GM21367 (cell line): ENCODE data around the gene ARHGAP4.

Source experiments
- ATAC-seq: cut with Tn5 transposase; IDR thresholded peaks from one replicate; pipeline ENCODE4 v1.9.1; 2021; ENCODE audit not compliant: unreplicated experiment

Gene ARHGAP4

GRCh38 chrX:153908219-153908860, 17.7 kb downstream of the ARHGAP4 start:
- no peak for ATAC-seq

- ATAC-seq, result no peak
These were observed 18.6 kb downstream of the ARHGAP4 start for GRCh38 chrX:153907456-153907855.

DNA sequence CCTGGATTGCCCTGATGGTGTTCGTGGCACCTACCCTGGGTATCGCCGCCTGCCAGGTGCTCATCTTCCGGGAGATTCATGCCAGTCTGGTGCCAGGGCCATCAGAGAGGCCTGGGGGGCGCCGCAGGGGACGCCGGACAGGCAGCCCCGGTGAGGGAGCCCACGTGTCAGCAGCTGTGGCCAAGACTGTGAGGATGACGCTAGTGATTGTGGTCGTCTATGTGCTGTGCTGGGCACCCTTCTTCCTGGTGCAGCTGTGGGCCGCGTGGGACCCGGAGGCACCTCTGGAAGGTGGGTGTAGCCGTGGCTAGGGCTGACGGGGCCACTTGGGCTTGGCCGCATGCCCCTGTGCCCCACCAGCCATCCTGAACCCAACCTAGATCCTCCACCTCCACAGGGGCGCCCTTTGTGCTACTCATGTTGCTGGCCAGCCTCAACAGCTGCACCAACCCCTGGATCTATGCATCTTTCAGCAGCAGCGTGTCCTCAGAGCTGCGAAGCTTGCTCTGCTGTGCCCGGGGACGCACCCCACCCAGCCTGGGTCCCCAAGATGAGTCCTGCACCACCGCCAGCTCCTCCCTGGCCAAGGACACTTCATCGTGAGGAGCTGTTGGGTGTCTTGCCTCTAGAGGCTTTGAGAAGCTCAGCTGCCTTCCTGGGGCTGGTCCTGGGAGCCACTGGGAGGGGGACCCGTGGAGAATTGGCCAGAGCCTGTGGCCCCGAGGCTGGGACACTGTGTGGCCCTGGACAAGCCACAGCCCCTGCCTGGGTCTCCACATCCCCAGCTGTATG, 19.7 kb downstream of the ARHGAP4 start:
- ATAC-seq, result no peak

- ATAC-seq, result no peak
These were observed 20.5 kb downstream of the ARHGAP4 start for GRCh38 chrX:153905481-153906095.

GRCh38 chrX:153903991-153904957, 21.8 kb downstream of the ARHGAP4 start, which contains the start of gene AVPR2:
TSS of gene AVPR2 (plus strand) at chrX:153904673. CDS start at chrX:153905146, 473 bp downstream.
- ATAC-seq, result no peak

DNA sequence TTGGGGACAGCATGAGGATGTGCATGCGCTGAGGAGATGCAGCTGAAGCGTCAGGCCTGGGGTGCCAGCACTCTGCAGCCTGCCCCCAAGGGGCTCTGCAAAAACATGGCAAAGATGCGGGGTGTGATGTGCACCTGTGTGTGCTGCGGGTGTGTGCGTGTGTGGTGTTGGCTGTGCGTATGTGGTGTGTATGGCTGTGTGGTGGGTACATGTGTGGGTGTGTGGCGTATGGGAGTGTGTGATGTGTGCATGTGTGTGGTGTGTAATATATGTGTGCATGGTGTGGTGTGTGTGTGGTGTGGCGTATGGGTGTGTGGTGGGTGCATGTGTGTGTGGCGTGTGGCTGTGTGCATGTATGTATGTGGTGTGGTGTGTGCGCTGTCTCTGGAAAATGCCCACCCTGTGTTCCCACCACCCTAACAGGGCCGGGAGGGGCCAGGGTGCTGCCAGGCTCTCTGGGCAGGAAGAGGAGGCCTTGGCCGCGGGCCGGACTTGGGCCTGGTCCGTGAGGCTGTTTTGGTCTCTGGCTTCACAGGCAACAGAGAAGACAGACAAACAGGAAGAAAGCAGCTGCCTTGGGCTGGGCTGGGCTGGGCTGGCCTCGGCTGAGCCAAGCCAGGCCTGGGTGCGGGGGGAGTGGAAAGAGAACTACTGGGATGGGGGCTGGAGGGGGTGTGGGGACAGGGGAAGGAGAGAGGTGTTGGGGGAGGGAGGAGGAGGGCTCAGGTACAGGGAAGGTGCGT, 22.7 kb downstream of the ARHGAP4 start:
- no peak for ATAC-seq

DNA sequence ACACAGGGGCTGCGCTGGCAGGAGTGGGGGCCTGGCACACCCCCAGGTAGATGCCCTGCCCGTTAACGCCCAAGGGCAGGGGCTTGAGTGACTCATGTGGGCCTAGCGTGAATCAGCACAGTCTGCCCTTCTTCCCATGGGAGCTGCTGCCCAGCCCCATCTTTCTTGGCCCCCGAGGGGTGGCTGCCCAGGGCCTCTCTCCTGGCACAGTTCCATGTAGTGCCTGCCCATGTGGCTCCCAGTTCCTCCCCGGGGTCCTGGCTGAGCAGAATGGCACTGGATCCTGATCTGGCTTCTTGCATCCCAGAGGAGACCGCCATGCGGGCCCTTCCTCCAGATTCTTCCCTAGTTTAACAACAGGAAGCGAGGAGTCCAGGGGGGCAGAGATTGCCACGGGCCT, 23.7 kb downstream of the ARHGAP4 start:
- ATAC-seq, result no peak

GRCh38 chrX:153901753-153902140, 24.3 kb downstream of the ARHGAP4 start:
- no peak for ATAC-seq

DNA sequence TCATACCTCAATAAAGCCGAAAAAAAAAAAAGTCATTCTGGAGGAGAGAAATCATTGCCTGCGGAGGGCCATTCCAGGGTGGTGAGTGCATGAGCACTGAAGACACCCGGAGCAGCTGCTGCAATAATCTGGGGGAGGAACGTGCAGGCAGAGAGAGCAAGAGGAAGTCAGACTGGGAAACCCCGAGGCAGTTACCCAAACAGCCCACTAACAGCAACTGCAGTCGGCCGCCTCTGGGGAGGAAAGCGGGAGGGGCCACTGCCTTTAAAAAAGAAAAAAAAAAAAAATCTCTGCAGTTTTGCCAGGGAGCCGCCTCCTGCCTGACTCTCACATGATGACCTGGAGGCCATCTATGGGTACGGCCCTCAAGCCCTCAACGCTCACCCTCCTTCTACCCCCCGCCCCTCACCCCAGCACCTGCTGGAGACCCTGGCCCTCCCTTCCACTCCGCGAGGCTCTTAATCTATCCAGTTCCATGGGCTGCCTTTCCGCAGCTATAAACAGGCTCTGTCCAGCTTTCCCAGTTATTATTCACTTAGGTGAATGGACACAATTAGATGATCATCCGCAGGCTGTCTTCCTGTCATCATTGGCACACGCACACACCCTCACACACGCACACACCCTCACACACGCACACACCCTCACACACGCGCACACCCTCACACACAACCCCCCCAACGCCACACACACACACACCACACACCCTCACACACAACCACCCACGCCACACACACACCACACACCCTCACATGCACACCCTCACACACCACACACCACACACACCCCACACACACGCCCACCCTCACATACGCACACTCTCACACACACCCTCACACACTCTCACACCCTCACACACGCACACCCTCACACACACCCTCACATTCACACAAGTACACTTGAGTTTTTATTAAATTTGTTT, 25.0 kb downstream of the ARHGAP4 start:
- ATAC-seq, result peak; percentile 74

- no peak for ATAC-seq
These were observed 28.2 kb downstream of the ARHGAP4 start for GRCh38 chrX:153897899-153898298.

DNA sequence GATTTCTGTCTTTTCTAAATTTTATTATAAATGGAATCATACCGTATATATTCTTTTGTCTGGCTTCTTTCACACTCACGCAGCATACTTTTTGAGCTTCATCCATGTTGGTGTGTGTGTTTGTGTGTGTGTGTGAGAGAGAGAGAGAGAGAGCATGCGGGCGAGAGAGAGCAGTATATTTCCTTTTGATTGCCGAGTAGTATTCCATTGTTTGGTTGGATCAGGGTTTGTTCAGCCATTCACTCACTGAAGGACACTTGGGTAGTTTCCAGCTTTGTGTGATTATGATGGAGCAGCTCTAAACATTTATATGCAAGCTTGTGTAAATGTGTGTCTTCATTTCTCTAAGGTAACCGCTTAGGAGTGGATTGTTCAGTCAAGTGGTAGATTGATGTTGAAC, 36.9 kb downstream of the ARHGAP4 start:
- no peak for ATAC-seq

DNA sequence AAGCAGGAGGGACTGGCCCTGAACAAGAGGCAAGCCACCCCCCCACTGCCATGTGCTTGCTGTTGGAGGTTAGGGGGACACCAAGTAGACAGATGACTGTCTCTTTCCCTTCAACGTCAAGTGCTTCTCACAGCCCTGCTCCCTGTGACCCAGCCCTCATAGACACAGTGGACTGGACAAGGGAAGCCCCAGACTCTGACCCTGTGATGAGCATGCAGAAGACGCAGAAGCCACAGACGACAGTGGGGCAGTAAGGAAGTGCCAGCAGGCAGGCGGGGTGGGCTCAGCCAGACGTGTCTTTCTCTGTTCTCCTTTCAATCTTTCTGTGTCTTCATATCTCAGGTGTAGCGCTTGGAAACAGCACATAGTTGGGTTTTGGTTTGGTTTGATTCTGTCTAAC, 37.7 kb downstream of the ARHGAP4 start:
- no peak for ATAC-seq

DNA sequence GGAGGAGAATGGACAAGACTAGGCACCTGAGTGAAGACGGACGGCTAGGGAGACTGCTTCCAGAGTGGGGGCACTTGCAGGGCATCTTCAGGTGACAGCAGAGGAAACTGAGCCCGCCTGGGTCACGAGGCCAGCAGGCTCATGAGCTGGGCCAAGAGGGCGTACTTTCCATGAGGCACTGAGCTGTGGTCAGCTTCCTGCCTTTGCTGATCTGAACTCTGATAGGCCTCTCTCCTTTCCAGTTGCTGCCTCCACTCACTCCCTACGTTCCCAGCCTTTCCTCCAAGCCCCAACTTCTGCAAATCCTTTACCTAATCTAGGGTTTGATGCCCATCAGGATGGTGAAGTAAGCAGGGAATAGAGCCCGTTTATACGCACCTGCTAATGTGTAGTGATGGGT, 38.7 kb downstream of the ARHGAP4 start:
- no peak for ATAC-seq

DNA sequence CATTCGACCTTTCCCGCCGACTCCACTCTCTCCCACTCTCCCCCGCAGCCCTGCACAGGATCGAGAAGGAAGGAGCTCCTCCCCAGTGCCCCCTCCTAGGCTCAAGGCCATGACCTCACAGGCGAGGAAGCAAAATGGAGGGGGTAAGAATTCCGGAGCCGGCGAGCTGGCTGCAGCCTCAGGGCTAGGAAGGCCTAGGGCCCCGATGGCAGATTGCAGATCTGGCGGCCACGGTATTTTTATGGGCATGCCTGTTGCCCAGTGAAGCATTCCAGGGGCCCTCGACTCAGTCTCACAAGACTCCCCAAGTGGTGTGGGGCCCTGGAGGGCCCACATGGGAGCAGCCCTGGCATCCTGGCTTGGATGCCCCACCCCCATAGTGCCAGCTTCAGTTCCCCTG, 39.1 kb downstream of the ARHGAP4 start:
- ATAC-seq, result no peak

DNA sequence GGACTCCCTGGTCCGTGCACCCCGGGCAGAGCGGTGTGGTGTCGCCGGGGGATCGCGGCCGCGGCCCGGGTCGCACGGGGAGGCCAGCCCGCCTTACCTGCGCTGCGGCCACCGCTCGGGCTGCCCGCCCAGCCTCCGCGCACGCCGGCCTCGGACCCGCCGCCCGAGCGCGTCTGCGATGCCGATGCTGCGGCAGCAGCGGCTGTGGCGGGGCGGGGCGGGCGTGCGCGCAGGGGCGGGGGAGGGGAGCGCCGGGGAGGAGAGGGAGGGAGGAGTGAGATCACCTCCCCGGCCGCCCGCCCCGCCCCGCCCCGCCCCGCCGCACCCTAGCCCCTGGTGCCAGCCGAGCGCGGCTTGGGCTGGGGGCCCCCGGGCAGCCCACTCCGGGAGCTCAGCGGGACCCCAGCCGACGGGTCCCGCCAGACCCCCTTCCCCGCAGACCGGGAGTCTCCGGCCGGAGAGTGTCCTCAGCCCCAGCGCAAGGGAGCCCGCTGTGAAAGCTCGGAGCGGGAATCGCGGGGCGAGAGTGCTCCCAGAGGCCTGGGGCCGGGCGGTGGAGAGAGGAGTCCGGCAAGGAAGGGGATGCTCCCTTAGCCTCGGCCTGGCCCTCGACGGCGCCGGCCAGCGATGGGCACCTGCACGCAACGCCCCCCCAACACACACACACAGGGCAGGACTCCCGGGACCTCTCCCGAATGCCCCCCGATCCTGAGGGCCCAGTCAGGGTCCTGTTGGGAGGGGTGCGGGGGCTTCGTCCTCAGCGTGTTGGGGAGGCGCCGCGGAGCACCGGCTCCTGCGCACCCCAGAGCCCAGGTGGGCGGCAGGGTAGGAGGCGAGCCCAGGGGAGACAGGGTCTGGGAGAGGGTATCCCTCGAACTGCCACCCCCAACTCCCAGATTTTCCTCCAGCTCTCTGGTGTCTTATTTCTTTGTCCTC, 39.8 kb downstream of the ARHGAP4 start, which contains the start of gene L1CAM:
Gene L1CAM, minus strand, starts transcription at position 206 of the 936 bp plus-strand sequence. CDS start 10,337 bp downstream, outside the sequence.
- no peak for ATAC-seq

- ATAC-seq, result no peak
These were observed 40.8 kb downstream of the ARHGAP4 start for GRCh38 chrX:153885208-153885787.

GRCh38 chrX:153884590-153884989, 41.5 kb downstream of the ARHGAP4 start:
- no peak for ATAC-seq

DNA sequence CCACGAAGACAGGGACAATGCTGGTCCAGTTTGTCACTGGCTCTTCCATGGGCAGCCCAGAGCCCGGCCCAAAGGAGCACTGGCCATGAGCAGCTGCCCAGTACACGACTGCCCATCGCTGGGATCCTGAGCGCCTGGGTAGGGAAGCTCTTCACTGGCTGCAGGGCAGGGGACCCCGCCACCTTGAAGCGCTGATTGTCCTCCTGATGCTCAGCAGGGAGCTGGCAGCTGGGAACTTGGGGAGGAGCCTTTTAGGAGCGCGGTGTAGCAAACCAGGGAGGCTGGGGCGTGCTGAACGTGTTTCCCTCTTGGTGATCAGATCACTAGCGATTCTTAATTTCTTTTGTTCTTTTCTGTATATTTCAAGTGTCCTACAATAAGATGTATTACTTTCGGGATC, 41.9 kb downstream of the ARHGAP4 start:
- no peak for ATAC-seq
